Hematopoietic multipotent progenitor cell treated with erythropoietin and hydrocortisone succinate and interleukin-3 and kit ligand, for 15 days (in vitro differentiated cells): ENCODE results near the gene FBXL17.
A peak's percentile ranks its signal among the peaks of the same experiment; 100 is the strongest.

Experiments used
- DNase-seq: peaks from one replicate; pipeline ENCODE4 v3.0.0-alpha.2; 2015; ENCODE audit warnings: low spot score

Gene FBXL17

DNA sequence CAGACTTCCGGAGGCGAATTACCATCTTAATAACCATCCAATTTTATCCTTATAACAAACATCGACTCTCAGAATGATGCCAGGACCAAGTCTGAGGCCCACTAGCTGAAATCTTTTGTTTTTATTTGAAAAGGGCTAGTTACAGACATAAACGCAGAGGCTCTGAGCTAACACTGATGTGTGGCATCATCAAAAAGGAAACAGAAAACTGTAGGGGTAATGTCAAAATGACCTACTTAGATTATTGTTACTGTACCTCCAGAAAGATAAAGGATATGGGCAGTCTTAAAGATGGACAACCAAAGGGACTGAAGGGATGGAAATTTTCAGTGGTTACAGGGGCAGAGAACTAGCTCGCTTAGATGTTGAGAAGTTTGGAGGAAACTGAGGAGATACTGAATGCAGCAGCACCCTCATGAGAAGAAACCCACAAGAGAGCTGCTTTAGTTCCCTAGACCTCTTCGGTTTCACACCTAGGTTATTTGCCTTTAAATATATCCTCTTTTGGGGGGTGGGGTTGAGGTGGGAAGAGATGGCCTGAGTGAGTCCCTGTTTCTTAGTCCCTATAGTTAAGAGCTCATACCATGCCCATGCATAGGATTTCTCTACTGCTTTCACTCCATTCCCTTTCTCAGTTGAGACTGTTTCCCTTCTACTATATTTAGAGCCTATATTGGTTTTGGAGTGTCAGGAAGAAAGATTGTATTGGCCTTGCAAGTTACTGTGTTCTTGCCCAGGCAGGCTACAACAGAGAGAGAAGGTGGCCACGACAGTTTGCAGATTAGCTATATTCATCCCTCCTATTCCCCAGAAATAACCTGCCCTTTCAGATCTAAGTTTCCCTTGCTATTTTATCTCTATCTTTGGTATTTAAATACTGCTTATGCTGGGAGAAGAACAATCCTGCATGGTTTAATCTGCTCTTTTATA lies 390.8 kb downstream of the FBXL17 start:
- DNase-seq: no peak

DNA sequence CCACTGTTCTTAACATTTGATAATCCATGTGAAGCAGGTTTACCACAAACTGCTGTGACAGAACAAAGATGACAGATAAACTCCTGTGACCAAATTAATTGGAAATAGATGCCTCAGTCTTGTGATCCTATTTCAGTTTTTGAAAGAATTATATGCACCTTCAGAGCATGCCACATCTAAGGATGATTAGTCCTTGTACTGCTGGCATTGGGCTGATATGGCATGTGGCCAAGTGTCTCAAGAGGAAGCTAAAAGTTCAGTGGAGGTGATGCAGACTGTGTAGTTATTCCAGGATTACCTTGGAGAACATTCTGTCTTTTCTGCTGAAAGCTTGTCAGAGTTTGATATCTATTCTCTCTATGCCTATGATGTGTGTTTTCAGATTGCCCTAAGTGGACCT lies 396.8 kb downstream of the FBXL17 start:
- peak; percentile 22 for DNase-seq

GRCh38 chr5:107982703-107983425 lies 399.0 kb downstream of the FBXL17 start:
- DNase-seq: no peak

DNA sequence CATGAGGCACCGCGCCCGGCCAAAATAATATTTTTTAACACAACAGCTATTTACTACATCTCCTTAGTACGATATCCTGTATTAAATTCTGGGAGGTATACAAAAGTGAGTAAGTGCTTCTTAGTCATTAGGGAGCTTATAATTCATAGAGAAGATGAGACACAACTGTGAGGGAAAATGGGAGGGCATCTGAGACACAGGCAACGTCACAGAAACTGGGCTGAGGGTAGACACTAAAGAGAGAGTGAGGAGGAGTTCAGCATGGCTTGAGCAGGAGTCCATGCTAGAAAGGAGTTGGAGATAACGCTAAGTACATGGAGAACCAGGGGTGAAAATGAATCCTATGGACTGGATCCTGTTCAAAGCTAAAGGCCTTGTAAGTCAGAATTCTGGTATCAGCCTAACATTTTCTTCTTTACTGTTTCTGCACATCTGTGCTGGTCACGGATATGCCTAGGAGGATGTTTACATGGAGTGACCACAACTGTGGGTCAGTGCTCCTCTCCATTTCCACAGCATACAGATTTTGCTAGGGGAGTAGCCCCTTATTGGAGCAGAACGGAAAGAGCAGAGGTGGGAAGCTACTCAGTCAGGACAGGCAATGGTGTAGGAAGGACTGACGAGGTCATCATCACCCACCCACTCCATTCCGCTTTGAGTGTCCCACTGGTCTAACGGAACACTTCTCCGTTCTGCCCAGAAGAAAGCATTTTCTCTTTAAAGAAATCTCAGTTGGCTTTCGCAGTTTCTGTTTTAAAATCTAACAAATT lies 400.8 kb downstream of the FBXL17 start:
- no peak for DNase-seq

DNA sequence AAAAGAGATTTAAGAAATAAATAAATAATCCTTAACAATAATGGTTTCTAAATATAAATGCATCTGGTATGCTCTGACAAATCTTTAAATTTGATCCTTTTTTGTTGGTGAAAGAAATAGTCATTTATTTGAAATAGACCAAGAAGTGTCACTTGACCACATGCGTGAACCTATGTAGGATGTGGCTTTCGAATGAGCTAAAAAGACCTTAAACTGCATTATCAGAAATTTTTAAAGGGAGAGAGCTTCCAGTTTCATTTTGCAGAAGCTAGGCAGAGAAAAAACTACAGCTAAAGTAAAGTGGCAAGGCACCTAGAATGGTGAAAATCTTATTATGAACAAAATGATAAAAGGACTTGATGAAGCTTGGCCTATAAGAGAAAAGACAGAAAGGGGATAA lies 402.0 kb downstream of the FBXL17 start:
- DNase-seq: no peak

GRCh38 chr5:107979291-107979690 lies 402.6 kb downstream of the FBXL17 start:
- no peak for DNase-seq

- no peak for DNase-seq
Observed at GRCh38 chr5:107977550-107978071, 404.3 kb downstream of the FBXL17 start.

- DNase-seq: no peak
Observed at GRCh38 chr5:107975568-107975967, 406.3 kb downstream of the FBXL17 start.

- DNase-seq: no peak
Observed at GRCh38 chr5:107971846-107972245, 410.1 kb downstream of the FBXL17 start.

- no peak for DNase-seq
Observed at GRCh38 chr5:107969847-107970246, 412.1 kb downstream of the FBXL17 start.

- DNase-seq: no peak
Observed at GRCh38 chr5:107968998-107969397, 412.9 kb downstream of the FBXL17 start.

- DNase-seq: no peak
Observed at GRCh38 chr5:107968406-107968843, 413.5 kb downstream of the FBXL17 start.

DNA sequence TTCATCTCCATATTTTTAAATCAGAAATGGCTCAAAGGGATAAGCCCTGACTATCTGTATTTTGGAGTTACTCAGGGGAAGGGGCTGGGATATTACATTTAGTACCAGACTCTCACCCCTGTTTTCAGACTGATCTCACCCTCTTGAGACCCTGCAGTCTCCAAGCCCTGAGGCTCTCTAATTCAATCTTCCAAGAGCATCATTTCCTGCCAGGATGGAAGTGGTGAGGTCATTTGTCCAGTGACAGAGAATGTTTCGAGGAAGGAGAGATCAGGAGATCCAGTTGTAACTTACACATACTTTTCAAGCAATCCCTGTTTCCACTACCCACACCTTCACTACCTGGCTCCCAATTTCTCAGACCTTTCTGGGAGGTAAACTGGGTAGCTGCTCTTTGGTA lies 415.7 kb downstream of the FBXL17 start:
- DNase-seq: no peak

- DNase-seq: no peak
Observed at GRCh38 chr5:107964722-107965121, 417.2 kb downstream of the FBXL17 start.

GRCh38 chr5:107959573-107960279 lies 422.2 kb downstream of the FBXL17 start:
- DNase-seq: no peak

DNA sequence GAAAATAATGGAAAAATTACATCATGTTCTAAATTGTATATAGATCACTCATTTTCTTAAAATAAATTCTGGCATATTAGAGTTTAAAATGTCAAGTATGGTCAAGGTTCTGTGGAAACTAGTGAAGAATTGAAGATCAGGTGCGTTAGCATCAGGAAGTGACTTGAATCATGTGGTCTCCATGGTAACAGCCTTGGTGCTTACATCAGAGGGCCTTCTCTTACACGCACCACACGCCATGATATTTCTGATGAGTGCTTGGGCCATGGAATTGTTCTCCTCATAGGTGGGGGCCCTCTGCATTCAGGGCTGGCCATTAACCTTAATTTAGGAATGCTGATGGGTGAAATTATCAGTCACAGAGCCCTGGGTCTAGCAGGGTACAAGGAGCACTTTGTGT lies 423.0 kb downstream of the FBXL17 start:
- DNase-seq: no peak

GRCh38 chr5:107958432-107958831 lies 423.5 kb downstream of the FBXL17 start:
- no peak for DNase-seq

DNA sequence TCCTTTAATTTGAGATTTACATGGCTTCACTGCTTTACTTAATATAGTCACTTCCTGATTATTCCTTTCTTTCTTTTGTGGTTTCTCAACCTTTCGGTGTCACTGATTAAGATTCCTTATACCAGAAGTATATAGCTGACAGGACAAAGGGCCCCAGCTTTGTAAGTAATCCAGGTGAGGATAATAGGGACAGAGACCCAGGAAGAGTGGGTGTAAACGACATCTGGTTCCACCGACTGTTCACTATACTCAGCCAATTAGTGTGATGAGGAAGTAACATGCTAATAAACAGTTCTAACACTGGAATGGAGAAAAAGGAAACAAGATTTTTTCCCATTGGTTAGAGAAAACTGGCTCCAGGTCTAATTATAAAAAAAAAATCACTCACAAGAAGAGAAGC lies 424.8 kb downstream of the FBXL17 start:
- no peak for DNase-seq

GRCh38 chr5:107955321-107955720 lies 426.6 kb downstream of the FBXL17 start:
- no peak for DNase-seq

- DNase-seq: no peak
Observed at GRCh38 chr5:107954254-107954653, 427.6 kb downstream of the FBXL17 start.

GRCh38 chr5:107952450-107952849 lies 429.4 kb downstream of the FBXL17 start:
- no peak for DNase-seq

DNA sequence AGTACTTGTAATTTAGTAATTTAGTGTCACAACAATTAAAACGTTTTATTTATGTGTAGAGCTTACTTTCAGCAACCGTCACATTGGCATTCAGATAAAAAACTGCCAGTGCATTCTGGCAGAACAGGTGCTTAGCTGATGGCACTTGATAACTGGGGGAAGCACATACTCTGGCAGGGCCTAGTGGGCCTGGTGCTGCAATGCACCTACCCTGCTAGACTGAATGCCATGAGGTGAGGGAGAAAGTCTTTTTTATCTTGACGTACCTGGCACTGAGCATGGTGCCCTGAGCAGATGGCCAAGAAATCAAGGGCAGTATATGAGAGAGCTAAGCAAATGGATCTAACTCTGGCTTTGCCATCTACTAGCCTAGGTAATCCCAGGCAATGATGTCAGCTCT lies 430.6 kb downstream of the FBXL17 start:
- no peak for DNase-seq
